ENCODE results near the gene OCA2. TPM values are rescaled to one million over a fixed set of nuclear protein-coding genes. Genes with fewer than 3 reads are reported as not detected.

OCA2 gene
- total RNA-seq, 1 donor from 2014 or later = 0.79 TPM

GRCh38 chr15:27763514-27763913 is 335.6 kb downstream of the OCA2 start:
- Mint-ChIP-seq H3K4me1 (ENCODE audit: low read depth) (peaks cover 2% of the 10 kb centered on the region), H3K27ac (peak overlapping the region; percentile 39), H3K27me3 (no peaks in the 10 kb centered on the region), H3K9me3 (ENCODE audit: low read depth) (peaks cover 3% of the 10 kb centered on the region), H3K36me3 (ENCODE audit: insufficient read depth) (no peaks in the 10 kb centered on the region), H3K4me3 (ENCODE audit: low read depth) (no peak overlapping the region)
- no peak for TF ChIP-seq CTCF (IDR thresholded peaks at IDR 0.05; ENCODE audit: unreplicated experiment)
- no peak for DNase-seq (ENCODE audit: low spot score, unreplicated experiment)

GRCh38 chr15:27762471-27762870 is 336.6 kb downstream of the OCA2 start:
- TF ChIP-seq CTCF (IDR thresholded peaks at IDR 0.05; ENCODE audit: unreplicated experiment) = no peak
- Mint-ChIP-seq H3K27me3 (no peaks in the 10 kb centered on the region), H3K4me3 (ENCODE audit: low read depth) (no peak overlapping the region), H3K9me3 (ENCODE audit: low read depth) (peaks cover 3% of the 10 kb centered on the region), H3K36me3 (ENCODE audit: insufficient read depth) (no peaks in the 10 kb centered on the region), H3K27ac (no peak overlapping the region), H3K4me1 (ENCODE audit: low read depth) (no peaks in the 10 kb centered on the region)
- DNase-seq (ENCODE audit: low spot score, unreplicated experiment) = no peak

- no peaks in the 10 kb centered on the region for H3K27me3 Mint-ChIP-seq
- no peak for TF ChIP-seq CTCF (IDR thresholded peaks at IDR 0.05; ENCODE audit: unreplicated experiment)
- no peaks in the 10 kb centered on the region for H3K9me3 Mint-ChIP-seq (ENCODE audit: low read depth)
- no peak overlapping the region for H3K27ac Mint-ChIP-seq
- H3K4me1 Mint-ChIP-seq (ENCODE audit: low read depth) = no peaks in the 10 kb centered on the region
- H3K36me3 Mint-ChIP-seq (ENCODE audit: insufficient read depth) = no peaks in the 10 kb centered on the region
- no peak for DNase-seq (ENCODE audit: low spot score, unreplicated experiment)
- no peak overlapping the region for H3K4me3 Mint-ChIP-seq (ENCODE audit: low read depth)
Observed at GRCh38 chr15:27757052-27757451, 342.1 kb downstream of the OCA2 start.

- Mint-ChIP-seq H3K4me1 (ENCODE audit: low read depth) (no peaks in the 10 kb centered on the region), H3K27me3 (no peaks in the 10 kb centered on the region), H3K27ac (no peak overlapping the region), H3K36me3 (ENCODE audit: insufficient read depth) (no peaks in the 10 kb centered on the region), H3K9me3 (ENCODE audit: low read depth) (no peaks in the 10 kb centered on the region), H3K4me3 (ENCODE audit: low read depth) (no peak overlapping the region)
- TF ChIP-seq CTCF (IDR thresholded peaks at IDR 0.05; ENCODE audit: unreplicated experiment) = no peak
- DNase-seq (ENCODE audit: low spot score, unreplicated experiment) = no peak
Observed at GRCh38 chr15:27752691-27753090, 346.4 kb downstream of the OCA2 start.

GRCh38 chr15:27747997-27748396 is 351.1 kb downstream of the OCA2 start:
- no peak for TF ChIP-seq CTCF (IDR thresholded peaks at IDR 0.05; ENCODE audit: unreplicated experiment)
- peaks cover 8% of the 10 kb centered on the region for H3K4me1 Mint-ChIP-seq (ENCODE audit: low read depth)
- H3K9me3 Mint-ChIP-seq (ENCODE audit: low read depth) = no peaks in the 10 kb centered on the region
- H3K27ac Mint-ChIP-seq = no peak overlapping the region
- H3K27me3 Mint-ChIP-seq = no peaks in the 10 kb centered on the region
- no peak overlapping the region for H3K4me3 Mint-ChIP-seq (ENCODE audit: low read depth)
- no peak for DNase-seq (ENCODE audit: low spot score, unreplicated experiment)
- H3K36me3 Mint-ChIP-seq (ENCODE audit: insufficient read depth) = no peaks in the 10 kb centered on the region
